Muscle of leg (tissue), 11 donors: ENCODE measurements around the gene FCN1. TPM values are rescaled to one million over a fixed set of nuclear protein-coding genes. Genes with fewer than 3 reads are reported as not detected.

Experiments used
- DNase-seq: peaks from one replicate; pipeline ENCODE4 v3.0.0; 2013
- H3K27ac ChIP-seq: one replicate; pipeline ENCODE4 v1.5.1; 2013; ENCODE audit warnings: mild to moderate bottlenecking, low read length, control low read depth
- H3K27me3 ChIP-seq: one replicate; pipeline ENCODE4 v1.6.1; 2013; ENCODE audit warnings: low read length; ENCODE audit not compliant: control insufficient read depth, insufficient read depth
- H3K36me3 ChIP-seq: one replicate; pipeline ENCODE4 v1.6.1; 2013; ENCODE audit warnings: low read length; ENCODE audit not compliant: control insufficient read depth, insufficient read depth
- H3K4me1 ChIP-seq: one replicate; pipeline ENCODE4 v1.6.1; 2013; ENCODE audit warnings: low read length; ENCODE audit not compliant: control insufficient read depth, insufficient read depth
- H3K4me3 ChIP-seq: one replicate; pipeline ENCODE4 v1.5.1; 2013; ENCODE audit warnings: low read length, control low read depth
- H3K9me3 ChIP-seq: replicated peaks from 2 replicates; pipeline ENCODE4 v1.6.1; 2013; ENCODE audit warnings: low read depth, low read length; ENCODE audit not compliant: control insufficient read depth
- WGBS: methylation state at CpG from one replicate; pipeline ENCODE4 v1.1.5; 2013; ENCODE audit warnings: missing lambda C conversion rate; ENCODE audit not compliant: insufficient coverage; 5-methylcytosine and 5-hydroxymethylcytosine counted together
- polyA plus RNA-seq, 8 donors: library from polyadenylated mRNA; unstranded; fragments of 120-200 nt; gene quantifications; one replicate each; pipeline versions ENCODE4 v1.2.1 to v1.2.3, GENCODE V29; 2013; ENCODE audit warnings: inconsistent platforms in 1 of 8, low replicate concordance in 1 of 8; ENCODE audit not compliant: insufficient read length in 8 of 8, insufficient read depth in 1 of 8
- total RNA-seq: library from RNA; stranded (reverse); fragments of 120-200 nt; gene quantifications from one replicate; pipeline ENCODE4 v1.2.4, GENCODE V29; 2013

FCN1 gene
- total and polyA plus RNA-seq, 9 donors: 2.0 to 8.2 (median 4.0) TPM

DNA sequence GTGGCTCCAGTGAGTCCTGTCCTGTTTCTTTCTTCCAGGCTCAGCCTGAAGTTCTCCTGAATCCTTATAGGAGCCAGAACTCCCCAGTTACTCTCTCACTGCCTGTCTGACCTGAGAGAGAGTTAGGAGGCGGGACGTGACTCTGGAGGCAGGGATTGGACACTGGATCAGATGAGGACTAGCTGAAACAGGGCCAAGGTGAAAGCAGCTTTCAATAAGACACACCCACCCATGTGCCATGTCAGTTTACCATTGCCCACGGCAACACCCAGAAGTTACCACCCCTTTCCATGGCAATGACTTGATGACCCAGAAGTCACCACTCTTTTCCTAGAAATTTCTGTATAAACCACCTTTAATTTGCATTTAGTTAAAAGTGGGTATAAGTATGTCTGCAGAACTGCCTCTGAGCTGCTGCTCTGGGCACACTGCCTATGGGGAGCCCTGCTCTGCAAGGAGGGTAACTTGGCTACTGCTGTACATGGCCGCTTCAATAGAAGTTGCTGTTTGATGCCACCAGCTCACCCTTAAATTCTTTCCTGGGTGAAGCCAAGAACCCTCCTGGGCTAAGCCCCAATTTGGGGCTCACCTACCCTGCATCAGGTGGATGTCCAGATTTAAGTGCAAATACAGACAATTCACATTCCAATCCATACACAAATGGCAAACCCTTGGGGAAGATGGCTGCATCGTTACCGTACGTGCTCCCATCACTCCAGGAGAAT is 23.4 kb downstream of the FCN1 start:
- no peak for DNase-seq
- Histone ChIP-seq H3K9me3 (peaks cover 4% of the 10 kb centered on the region), H3K27me3 (no peaks in the 10 kb centered on the region), H3K27ac (no peak overlapping the region), H3K4me1 (peaks cover 44% of the 10 kb centered on the region), H3K4me3 (no peak overlapping the region), H3K36me3 (no peaks in the 10 kb centered on the region)
- 71% methylated on average over 1 of the region's 7 CpGs for WGBS

DNA sequence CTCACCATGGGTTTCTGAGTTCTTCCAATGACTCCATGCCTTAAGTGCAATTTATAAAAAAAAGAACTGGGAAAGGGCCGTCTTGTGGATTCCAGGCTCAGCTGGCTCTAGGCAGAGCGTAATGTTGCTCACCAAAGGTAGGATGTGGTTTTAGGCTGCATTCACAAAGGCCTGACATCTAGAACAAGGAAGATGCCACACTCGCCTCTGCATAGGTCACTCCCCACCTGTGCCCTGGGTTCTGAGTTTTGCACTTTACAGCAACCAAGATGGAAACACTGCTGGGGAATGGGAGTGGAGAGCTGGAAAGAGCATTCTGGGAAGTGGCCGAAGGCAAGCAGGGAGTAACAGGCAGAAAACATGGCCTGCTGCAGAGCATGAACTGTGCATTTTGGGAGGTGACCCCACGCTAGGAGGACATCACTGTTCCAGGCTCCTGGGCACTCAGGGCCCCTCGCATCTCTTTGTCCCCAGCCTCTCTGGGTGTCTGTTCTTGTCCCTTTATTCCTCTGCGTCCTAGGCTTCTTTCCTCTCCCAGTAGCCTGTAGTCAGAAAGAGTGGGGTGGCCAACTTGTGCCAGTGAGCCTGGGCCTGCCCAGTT is 24.8 kb downstream of the FCN1 start:
- 90% methylated on average over 7 of the region's 7 CpGs for WGBS
- H3K4me1 ChIP-seq: peaks cover 55% of the 10 kb centered on the region
- DNase-seq: no peak
- no peak overlapping the region for H3K4me3 ChIP-seq
- no peak overlapping the region for H3K27ac ChIP-seq
- peaks cover 4% of the 10 kb centered on the region for H3K9me3 ChIP-seq
- H3K27me3 ChIP-seq: no peaks in the 10 kb centered on the region
- H3K36me3 ChIP-seq: no peaks in the 10 kb centered on the region

DNA sequence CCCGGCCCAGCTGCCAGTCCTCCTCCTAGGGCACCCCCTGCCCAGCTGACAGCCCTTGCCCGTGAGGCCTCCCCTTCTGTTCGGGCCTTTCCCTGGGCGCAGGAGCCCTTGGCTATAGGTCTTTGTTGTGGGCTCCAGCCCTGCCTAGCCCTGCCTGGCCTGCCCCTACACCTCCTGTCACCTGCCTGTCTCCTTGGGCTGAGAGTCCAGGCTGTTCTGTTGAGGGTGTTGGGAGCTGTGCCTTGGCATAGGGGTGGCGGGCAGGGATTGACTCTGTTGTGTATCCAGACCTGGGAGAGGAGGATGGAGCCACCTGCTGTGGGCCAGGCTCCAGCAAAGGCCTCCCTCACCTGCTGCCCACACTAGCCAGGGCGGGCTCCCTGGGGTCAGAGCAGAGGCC is 25.5 kb downstream of the FCN1 start:
- DNase-seq: no peak
- Histone ChIP-seq H3K36me3 (no peaks in the 10 kb centered on the region), H3K27ac (peak overlapping the region; percentile 55), H3K4me3 (no peak overlapping the region), H3K4me1 (peaks cover 61% of the 10 kb centered on the region), H3K9me3 (peaks cover 4% of the 10 kb centered on the region), H3K27me3 (no peaks in the 10 kb centered on the region)
- 80% methylated on average over 1 of the region's 6 CpGs for WGBS

DNA sequence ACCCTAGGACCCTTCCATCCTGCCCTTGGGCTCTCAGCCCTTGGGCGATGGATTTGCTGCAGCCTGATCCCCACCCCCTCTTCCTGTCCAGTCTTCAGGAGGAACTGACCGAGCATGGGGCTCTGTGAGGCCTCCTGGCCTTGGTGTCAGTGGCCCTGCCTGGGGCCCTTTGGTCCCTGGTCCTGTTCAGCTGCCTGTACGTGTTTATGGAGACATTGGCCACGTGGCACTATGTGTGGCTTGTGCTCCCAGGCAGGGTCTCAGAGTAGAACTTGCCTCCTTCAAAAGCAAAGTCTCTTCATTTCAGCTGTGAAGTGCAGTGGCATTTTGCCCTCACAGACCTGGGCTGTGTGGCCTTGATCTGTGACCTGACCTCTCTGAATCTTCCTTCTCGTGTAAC is 26.0 kb downstream of the FCN1 start:
- Histone ChIP-seq H3K9me3 (peaks cover 4% of the 10 kb centered on the region), H3K27me3 (no peaks in the 10 kb centered on the region), H3K36me3 (no peaks in the 10 kb centered on the region), H3K4me1 (peaks cover 57% of the 10 kb centered on the region), H3K4me3 (no peak overlapping the region), H3K27ac (peak overlapping the region; percentile 55)
- 72% methylated on average over 4 of the region's 5 CpGs for WGBS
- no peak for DNase-seq

DNA sequence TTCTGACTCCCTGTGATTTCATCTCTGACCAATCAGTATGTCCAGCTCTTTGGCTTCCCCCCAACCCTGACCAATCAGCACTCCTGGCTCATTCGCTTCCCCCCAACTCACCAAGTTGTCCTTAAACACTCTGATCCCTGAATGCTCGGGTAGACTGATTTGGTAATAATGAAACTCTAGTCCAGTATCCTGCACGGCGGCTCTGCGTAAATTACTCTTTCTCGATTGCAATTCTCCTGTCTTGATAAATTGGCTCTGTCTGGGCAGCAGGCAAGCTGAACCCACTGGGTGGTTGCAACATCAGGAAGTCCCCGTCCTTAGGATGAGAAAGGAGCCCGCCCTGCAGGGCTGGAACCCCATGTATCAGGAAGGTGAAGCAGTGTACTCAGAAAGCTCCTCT is 26.7 kb downstream of the FCN1 start:
- WGBS: 81% methylated on average over 4 of the region's 8 CpGs
- no peak overlapping the region for H3K4me3 ChIP-seq
- no peak overlapping the region for H3K27ac ChIP-seq
- no peaks in the 10 kb centered on the region for H3K27me3 ChIP-seq
- peaks cover 50% of the 10 kb centered on the region for H3K4me1 ChIP-seq
- no peaks in the 10 kb centered on the region for H3K36me3 ChIP-seq
- H3K9me3 ChIP-seq: peaks cover 4% of the 10 kb centered on the region
- no peak for DNase-seq

DNA sequence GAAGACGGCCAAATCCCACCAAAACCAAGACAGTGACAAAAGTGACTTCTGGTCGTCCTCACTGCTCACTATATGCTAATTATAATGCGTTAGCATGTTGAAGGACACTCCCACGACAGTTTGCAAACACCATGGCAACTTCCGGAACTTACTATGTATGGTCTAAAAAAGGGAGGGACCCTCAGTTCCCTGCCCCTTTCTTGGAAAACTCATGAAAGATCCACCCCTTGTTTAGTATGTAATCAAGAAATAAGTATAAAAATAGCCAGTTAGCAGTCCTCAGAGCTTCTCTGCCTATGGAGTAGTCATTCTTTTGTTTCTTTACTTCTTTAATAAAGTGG is 27.6 kb downstream of the FCN1 start:
- H3K9me3 ChIP-seq: peaks cover 4% of the 10 kb centered on the region
- 100% methylated on average over 1 of the region's 5 CpGs for WGBS
- no peaks in the 10 kb centered on the region for H3K36me3 ChIP-seq
- DNase-seq: no peak
- H3K27ac ChIP-seq: no peak overlapping the region
- H3K4me1 ChIP-seq: peaks cover 45% of the 10 kb centered on the region
- H3K4me3 ChIP-seq: no peak overlapping the region
- H3K27me3 ChIP-seq: no peaks in the 10 kb centered on the region

DNA sequence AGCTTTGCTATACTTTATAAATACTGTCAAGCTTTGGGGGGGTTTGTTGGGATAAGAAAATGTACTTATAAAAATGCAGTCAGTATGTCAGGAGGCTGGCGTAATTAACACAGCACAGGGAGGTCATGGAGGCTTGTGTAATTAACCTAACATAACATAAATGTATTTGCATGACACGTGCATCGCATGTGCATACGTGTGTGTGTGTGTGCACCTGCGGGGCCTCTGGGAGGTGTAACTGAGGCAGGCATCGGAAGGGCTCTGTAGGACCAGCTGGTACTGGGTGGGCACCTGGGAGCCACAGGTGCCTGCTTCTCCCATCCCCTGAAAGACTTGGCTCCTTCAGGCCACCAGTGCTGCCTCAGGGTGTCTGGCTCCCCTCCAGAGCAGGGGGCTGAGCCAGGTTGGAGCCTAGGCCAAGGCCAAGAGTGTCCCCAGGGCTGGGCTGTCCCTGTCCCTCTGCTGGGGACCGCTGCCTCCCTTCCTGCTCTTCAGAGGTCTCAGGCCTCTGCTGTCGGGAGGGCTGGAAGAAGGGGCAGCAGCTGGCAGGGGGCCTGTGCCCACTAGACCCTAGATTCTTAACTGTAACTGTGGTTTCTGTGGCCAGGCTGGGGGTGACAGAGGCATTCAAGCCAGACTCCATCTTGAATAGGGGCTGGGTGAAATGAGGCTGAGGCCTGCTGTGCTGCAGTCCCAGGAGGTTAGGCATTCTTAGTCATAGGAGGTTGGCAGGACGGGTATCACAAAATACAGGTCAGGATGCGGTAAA is 28.1 kb downstream of the FCN1 start:
- DNase-seq: no peak
- H3K4me3 ChIP-seq: no peak overlapping the region
- WGBS: 94% methylated on average over 5 of the region's 10 CpGs
- no peaks in the 10 kb centered on the region for H3K36me3 ChIP-seq
- H3K4me1 ChIP-seq: peaks cover 43% of the 10 kb centered on the region
- H3K9me3 ChIP-seq: no peaks in the 10 kb centered on the region
- H3K27ac ChIP-seq: peak overlapping the region; percentile 59
- H3K27me3 ChIP-seq: no peaks in the 10 kb centered on the region

DNA sequence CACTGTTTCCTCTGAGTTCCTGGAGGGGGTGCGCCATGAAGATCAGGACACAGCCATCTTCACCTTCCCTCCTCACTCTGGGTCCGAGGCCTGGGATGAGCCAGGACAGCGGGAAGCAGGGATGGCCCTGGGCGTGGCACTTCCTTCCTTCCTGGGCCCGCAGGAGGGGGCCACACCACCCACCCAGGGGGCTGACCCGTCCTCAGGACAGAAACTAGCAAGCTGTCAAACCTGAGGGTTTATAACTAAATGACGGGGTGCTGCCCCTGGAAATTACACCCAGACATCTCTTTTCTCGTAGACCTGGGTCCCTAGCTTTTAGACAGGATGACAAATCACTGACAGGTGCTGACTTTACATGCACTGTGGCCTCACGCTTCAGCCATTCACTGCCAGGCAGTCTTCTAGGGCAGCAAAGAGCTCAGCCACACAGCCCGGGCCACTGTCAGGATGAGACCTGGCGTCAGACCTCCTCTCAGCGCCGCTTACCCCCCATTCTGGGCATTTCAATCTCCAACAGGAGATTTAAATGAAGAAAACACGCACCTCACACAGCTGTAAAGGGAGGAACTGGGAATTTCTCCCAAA is 29.0 kb downstream of the FCN1 start:
- DNase-seq: peak; percentile 73
- WGBS: 71% methylated on average over 11 of the region's 14 CpGs
- Histone ChIP-seq H3K27ac (peak overlapping the region; percentile 59), H3K27me3 (no peaks in the 10 kb centered on the region), H3K9me3 (no peaks in the 10 kb centered on the region), H3K36me3 (no peaks in the 10 kb centered on the region), H3K4me3 (no peak overlapping the region), H3K4me1 (peaks cover 43% of the 10 kb centered on the region)

DNA sequence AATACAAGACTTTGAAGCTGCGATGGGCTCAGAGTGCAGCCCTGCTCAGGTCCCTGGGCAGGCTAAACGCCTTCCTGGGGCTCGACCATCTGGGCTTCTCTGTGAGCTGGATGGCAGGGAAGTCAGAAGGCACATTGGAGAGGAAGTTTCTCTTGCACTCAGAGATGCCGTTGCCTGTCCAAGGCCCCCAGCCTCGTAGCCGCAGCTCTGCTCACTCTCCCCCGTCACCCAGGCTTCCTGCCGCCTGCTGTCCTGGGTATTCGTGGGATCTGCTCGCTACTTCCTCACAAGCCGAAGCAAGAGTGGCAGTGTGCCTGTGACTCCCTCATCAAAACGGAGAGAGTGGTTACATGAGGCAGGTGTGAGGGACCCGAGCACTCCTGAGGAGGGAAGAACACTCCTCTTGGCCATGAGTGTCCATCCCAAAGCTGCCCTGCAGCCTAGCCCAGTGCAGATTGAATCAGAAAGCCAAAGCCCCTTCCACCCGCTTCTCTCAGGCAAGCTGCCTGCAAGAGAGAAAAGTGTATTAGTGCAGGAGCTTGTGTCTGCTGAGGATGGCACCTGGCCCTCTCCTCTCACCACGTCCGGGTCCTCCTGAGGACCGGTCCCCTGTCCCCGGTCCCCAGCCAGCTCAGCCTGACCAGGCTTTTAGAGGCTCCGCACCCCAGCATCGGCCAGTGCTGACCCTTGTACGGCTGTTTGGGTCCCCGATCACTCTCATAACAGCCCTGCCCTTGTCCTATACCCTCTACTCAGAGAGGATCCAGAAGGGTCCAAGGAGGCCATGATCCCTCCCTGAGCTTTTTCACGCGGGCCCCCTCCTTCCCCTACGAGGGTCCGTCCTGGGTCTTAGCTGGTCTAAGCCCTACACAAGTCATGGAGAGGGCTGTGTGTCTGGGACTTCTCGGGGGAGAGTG is 29.8 kb downstream of the FCN1 start:
- no peaks in the 10 kb centered on the region for H3K27me3 ChIP-seq
- H3K27ac ChIP-seq: peak overlapping the region; percentile 35
- no peak for DNase-seq
- WGBS: 53% methylated on average over 18 of the region's 27 CpGs
- H3K4me3 ChIP-seq: no peak overlapping the region
- no peaks in the 10 kb centered on the region for H3K9me3 ChIP-seq
- H3K36me3 ChIP-seq: no peaks in the 10 kb centered on the region
- H3K4me1 ChIP-seq: peaks cover 43% of the 10 kb centered on the region
